NOMO-1 (cell line): ENCODE data around the gene FATE1.

Source experiments
- DNase-seq, 2 experiments: peaks; one replicate each; lab custom pipeline; 2025; ENCODE audit not compliant: unreplicated experiment in 2 of 2; lab: John Stamatoyannopoulos, UW

FATE1 gene

GRCh38 chrX:151703487-151703886 lies 12.3 kb upstream of the FATE1 start:
- DNase-seq = no peak

DNA sequence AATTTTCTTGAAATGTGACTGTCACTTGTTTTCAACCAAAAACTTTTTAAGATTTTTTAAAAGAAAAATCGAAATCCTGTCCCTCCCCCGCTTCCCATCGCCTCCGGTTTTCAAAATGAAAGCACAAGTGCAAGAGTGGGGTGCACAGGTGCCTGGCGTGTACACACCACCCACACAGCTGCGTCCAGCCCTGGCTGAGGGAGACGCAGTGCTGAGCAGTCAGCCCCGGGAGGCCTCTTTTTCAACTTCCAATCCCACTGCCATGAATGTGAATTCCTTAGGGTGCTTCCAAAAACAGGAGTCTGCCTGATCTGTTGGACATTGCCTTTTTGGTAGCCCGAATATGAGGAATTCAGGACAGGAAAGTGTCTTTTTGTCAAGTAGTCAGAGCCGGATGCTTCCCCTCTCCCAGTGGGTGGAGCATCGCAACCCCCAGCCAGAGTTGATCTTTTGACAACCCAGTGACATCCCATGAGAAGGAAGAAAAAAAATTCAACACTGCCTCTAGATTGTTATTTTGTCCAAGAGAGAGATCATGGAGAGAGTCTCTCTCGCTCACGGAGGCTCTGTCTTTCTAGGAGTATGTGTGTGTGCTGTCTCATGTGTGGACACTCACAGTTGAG lies 11.7 kb upstream of the FATE1 start:
- no peak for DNase-seq

DNA sequence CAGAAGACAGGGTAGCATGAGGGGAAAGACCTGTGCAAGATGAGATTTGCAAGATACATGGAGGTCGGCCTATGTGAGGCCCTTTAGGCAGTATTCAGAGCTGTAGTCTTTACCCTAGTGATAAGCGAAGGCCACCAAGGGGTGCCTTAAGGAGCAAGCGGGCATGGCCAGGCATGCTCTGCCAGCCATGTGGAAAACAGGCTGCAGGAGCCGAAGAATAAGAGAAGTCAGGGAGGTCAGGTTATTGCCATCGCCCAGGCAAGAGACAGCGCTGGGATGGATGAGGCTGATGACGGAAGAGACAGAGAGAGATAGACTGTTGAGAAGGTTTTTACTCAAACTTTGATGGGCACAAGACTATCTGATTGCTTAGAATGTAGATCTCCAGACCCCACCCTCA lies 7.0 kb upstream of the FATE1 start:
- no peak for DNase-seq

DNA sequence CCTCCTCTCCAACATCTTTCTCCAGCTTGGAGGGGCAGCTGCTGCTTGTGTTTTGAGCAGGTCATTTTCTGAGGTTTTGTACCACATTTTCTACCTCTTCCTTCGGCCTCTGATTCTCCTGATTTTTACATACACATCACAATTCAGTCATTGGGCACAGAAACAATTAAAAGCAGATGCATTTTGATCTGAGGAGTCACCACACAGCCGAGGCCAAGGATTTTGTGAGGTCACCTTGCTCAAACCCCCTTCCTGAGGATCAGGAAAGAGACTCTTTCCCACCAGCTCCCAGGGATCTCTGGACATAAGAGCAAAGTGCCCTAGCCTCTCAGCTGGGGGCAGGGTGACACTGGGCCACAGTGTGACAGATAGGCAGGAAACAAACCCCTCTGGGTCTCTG lies 5.4 kb upstream of the FATE1 start:
- DNase-seq = no peak

GRCh38 chrX:151711154-151711553 lies 4.7 kb upstream of the FATE1 start:
- DNase-seq = no peak

DNA sequence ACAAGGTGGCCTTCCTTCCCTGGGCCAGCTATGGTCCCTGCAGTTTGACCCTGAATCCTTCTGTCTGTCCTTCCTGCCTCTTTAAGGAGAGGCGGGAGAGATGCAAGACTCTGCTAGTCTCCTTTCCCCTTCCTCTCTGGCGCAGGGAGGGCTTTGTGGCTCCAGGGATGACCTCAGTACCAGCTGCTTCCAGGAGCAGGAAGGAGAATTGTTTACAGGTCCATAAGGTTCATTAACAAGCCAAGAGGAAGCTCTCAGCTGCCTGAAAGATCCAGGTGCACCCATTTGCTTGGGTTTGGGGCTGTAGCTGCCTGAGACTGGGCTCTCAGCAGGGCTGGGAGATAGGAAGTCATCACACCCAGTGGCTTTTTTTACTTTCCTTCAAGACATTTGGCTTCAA lies 4.0 kb upstream of the FATE1 start:
- DNase-seq = no peak

DNA sequence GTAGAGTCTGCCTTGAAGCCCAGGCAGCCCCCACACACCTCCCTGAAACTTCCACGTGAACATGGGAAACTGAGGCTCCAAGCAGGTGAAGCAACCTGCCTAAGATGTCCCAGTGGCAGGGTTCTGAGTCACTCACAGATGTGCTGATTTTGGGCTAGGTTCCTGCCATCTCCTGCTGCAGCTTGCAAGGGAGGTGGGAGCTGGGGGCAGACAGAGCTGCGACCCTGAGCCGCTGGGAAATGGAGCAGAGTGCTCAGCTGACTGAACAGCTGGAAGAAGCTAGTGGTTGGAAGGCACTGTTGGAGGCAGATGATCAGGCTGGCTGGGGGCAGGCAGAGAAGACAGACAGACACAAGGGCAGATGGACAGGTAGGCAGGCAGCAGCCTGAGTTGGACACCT lies 3.6 kb upstream of the FATE1 start:
- no peak for DNase-seq

- DNase-seq = no peak
Observed at GRCh38 chrX:151713849-151714248, 2.0 kb upstream of the FATE1 start.

GRCh38 chrX:151714362-151714761 lies 1.5 kb upstream of the FATE1 start:
- no peak for DNase-seq

DNA sequence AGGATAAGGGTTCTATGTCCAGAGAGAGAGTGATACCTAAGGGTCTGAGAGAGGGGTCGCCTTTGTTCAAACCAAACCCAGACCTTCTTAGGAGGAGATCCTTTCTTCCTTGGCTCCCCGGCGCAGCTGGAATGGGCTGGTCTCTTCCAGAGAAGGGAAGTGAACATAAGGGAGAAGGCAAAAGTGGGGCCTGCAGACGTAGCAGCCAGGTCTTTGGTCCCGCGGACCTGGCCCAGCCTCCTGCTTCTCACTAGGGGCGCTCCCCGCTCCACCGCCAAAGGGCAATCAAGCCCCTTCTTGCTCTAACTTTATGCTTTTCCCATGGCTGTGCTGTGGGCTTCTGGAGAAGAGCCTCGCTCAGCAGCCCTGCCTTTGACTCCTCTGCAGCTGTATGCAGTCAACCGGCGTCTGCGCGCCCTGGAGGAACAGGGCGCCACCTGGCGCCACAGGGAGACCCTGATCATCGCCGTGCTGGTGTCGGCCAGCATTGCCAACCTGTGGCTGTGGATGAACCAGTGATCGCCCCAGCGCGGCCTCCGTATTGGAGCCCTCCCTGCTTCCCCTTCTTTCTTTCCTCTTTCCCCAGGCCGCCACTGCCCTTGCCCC lies 6.5 kb downstream of the FATE1 start:
- DNase-seq = no peak

DNA sequence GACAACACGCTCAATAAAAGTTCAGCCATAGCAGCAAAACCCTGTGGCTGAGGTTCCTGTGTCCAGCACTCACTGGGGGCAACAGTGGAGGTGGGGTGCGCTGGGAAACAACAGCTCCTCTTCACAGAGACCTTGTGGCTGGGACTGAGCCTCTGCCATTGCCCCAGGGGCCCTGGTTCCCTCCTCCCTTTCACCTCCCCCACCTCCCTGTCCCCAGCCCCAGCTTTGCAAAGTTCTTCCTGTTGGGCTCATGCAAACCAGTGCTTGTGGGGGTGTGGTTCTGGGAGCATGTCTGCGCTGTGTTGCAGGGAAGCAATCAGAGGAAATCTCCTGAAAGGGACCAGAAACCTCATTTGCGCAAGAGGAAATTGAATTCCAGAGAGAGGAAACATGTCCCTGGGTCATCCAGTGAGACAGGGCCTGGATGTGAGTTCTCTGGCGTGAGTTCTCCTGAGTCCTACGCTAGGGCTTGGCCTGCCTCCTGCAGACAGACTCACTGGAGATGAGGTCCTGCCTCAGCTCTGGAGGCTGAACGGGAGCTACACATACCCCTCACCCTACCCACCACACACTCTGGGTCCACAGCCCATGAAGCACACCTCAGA lies 7.4 kb downstream of the FATE1 start:
- DNase-seq = no peak

DNA sequence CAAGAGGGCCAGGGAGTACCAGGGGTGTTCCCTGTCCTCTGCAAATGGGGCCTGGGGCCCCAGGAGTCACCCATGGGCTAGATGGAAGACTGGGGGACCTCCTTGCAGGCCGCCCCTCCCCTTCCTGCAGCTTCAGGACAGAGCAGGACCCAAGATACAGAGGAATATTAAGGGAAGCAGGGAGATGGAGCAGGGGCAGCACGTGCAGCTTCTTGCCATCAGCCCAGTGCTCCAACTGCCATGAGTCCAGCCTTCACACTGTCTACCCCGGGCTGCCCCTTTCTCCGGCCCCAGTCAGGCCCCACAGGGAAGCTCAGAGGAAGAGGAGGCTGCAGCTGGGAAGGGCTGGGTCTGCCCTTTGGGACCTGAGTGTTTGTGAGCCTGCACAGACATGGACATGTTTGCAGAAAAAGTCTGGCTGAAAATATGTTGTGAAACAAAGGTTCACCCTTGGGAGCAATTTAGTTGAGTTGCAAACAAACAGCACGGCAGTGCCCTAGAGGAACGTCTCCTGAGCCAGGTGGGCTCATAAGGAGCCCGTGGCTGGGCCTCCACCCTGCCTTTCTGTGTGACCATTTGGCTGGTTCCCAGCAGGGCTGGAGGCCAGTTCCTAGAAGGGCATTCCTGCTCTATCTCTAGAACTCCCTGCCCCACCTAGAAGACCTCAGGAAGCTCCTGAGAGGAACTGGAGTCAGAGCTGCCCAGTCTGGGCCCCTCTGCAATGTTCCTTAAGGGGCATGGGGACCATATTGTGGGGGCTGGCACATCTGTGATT lies 8.9 kb downstream of the FATE1 start:
- DNase-seq = no peak

GRCh38 chrX:151725338-151725614 lies 9.4 kb downstream of the FATE1 start:
- no peak for DNase-seq

GRCh38 chrX:151726751-151727150 lies 10.9 kb downstream of the FATE1 start:
- DNase-seq = no peak

DNA sequence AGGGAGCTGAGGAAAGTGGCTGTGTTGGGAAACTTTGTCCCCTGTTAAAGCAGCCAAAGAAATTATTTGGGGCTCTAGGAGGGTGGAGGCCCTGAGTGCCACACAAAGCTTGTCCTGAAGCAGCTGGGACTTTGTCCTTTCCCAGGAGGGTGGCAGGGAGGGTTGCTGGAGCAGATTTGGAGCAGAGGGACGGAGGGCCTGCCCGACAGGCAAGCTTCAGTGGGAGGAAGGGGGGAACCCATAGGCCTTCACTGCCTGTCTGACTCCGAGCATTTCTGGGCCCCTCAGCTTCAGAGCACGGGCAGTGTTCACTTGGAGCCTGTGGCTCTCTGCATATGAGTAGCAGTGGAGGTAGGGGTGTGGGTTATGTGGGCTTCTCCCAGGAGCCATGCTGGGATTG lies 11.5 kb downstream of the FATE1 start:
- no peak for DNase-seq

DNA sequence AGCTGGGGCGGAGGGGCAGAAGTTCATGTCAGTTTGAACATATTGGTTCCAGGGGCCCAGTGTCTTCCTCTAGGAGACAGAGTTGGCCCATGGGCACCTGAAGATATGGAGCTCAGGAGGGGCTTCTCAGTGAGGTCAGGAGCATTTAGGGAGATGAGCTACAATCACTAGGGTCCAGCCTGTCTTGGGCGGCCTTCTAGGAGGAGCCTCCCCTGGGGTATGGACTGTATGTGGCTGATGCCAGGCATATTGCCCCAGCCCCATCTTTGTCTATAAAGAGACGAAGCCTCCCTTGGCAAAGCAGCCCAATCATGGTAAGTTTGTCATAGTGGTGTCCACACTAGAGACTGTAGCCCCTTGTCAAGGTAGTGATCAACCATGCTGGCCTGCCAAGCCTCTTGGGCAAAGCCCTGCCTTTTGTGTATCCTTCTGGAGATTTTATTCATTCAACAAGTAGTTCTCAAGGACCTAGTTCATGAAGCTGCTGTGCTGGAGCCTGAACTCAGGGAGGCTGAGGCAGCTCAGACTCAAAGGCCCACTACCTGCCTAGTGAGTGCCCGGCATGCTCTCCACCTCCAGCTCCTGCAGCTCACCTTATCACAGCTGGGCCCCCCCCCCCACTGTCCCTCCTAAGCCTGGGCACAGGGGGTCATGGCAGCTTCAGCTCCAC lies 13.4 kb downstream of the FATE1 start:
- DNase-seq = no peak

DNA sequence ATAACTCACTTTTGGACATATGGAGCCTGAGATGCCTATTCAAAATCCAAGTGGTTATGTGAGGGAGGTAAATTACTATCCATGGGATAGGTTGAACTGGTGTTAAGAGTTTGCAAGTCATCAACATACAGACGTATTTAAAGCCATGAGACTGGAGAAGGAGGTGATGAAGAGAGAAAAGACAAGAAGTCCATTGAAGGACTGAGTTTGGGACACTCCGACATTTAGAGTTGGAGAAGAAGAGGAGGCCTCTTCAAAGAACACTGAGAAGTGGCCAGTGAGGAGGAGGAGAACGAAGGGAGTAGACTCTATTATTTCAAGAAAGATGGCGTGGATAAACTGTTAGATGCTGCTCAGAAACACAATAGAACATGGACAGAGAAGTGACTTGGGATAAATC lies 18.6 kb downstream of the FATE1 start, which contains the start of gene CNGA2:
Gene CNGA2, plus strand, starts transcription at position 301 of the 400 bp plus-strand sequence. CDS start 3,738 bp downstream, outside the sequence.
- no peak for DNase-seq

DNA sequence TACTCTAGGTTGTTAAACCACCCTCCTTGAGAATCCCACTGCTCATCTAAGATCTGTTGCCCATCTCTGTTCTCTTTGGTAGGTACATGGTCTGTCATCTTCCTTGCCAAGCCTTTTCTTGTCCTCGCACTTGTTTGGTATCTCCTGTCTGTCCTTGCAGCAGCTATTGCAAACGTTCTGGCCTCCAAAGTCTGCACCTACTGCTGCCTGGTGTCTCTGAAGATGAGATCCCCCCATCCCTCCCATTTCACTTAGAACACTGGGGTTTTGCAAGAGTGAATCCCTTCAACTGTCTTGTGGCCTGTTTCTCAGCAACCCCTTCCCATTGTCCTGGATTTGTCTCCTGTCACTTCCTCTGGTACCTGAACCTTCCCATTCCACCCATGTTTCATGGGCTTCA lies 19.4 kb downstream of the FATE1 start:
- DNase-seq = no peak

DNA sequence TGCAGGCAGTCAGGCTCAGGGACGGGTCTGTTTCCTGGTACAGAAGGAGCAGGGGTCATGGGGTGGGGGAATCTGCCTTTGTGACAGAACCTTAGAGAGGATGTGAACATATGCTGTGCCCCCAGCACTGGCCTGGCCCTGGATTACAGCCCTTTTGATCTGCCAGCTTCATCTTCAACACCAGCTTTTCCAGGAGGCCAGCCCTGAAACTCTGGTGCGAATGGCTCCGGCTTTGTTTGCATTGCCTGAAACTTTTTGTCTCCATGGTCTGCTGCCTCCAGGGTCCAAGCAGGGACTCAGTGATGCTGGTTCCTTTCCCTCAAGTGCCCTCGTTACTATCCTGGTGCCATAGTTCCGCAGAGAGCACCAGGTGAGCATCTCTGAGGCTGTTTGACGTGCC lies 20.9 kb downstream of the FATE1 start:
- DNase-seq = no peak

DNA sequence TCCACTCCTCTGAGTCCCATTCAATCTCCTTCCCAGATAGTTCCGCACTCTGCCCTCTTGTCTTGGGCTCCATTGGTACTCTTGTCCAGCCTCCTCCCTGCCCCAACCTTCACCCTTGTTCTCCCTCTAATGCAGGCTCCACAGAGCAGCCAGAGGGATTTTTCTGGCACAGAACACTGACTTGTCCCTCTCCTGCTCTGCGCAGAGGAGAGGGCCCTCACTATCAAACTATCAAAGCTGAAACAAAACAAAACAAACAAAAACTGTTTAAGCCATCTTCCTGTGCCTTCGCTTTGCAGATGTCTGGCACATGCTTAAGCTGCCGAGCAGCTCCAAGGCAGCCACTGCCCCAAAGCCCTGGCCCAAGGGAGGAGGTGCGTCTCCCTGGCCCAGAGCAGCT lies 21.7 kb downstream of the FATE1 start:
- DNase-seq = no peak

DNA sequence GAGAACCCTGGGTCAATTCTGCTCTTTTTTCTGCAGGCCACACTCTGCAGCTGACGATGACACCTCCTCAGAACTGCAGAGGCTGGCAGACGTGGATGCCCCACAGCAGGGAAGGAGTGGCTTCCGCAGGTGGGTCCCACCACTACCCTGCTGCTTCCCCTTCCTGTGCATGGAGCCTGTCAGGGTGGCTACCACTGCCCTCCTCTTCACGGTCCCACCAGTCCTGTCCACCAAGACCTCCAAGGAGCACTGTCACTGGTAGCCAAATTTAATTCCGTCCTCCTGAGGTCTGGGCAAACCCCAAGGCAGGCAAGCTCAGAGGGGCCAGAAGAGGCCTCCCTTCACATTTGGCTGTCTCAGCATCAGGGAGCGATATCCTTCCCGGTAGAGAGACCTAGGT lies 22.9 kb downstream of the FATE1 start:
- DNase-seq = no peak
